ENCODE measurements around the gene TSSK6.

DNA sequence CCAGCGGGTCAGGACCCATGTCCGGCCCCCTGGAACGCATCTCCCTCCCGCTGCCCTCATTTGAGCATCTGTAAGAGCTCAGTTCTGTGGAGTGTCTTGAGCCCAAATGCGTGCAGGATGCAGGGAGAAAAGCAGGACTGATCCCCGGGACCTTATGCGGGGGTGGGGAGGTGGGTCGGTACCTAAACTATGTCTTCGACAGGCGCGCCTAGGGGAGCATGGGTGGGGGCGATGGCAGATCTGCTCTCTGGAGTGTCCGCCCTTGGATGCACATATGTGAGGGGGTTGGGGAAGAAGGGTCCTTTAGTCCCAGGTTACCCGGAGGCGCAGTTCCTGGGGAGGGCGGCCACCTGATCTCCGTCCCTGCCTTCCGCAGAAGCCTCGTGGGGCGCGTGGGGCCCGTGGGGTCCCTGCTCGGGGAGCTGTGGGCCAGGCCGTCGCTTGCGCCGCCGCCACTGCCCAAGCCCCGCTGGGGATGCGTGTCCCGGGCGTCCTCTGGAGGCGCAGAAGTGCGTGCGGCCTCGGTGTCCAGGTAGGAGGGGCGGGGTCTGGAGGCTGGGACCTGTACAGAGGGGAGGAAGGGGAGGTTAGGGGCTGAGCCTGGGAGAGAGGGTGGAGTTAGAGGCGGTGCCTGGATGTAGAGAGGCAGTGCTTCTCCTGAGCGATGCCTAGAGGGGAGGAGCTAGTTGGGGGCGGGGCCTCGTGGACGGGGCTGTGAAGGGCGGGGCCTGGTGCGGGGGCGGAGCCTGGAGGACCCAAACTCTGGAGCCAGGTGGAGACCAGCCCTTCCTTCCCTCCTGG, 25.6 kb upstream of the TSSK6 start:
- no peak for TF ChIP-seq BRCA1 (IDR thresholded peaks at IDR 0.05; ENCODE audit: low read depth, low read length)
- TF ChIP-seq POLR2AphosphoS5 (IDR thresholded peaks at IDR 0.05; ENCODE audit: low read length) = no peak
- no peak for TF ChIP-seq HDAC6 (IDR thresholded peaks at IDR 0.05; ENCODE audit: unreplicated experiment)
- TF ChIP-seq, protein P1, sequence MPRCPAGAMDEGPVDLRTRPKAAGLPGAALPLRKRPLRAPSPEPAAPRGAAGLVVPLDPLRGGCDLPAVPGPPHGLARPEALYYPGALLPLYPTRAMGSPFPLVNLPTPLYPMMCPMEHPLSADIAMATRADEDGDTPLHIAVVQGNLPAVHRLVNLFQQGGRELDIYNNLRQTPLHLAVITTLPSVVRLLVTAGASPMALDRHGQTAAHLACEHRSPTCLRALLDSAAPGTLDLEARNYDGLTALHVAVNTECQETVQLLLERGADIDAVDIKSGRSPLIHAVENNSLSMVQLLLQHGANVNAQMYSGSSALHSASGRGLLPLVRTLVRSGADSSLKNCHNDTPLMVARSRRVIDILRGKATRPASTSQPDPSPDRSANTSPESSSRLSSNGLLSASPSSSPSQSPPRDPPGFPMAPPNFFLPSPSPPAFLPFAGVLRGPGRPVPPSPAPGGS (IDR thresholded peaks at IDR 0.05; ENCODE audit: borderline replicate concordance, insufficient read depth, low read depth, low read length, poor library complexity, severe bottlenecking) = no peak
- TF ChIP-seq, protein P2, sequence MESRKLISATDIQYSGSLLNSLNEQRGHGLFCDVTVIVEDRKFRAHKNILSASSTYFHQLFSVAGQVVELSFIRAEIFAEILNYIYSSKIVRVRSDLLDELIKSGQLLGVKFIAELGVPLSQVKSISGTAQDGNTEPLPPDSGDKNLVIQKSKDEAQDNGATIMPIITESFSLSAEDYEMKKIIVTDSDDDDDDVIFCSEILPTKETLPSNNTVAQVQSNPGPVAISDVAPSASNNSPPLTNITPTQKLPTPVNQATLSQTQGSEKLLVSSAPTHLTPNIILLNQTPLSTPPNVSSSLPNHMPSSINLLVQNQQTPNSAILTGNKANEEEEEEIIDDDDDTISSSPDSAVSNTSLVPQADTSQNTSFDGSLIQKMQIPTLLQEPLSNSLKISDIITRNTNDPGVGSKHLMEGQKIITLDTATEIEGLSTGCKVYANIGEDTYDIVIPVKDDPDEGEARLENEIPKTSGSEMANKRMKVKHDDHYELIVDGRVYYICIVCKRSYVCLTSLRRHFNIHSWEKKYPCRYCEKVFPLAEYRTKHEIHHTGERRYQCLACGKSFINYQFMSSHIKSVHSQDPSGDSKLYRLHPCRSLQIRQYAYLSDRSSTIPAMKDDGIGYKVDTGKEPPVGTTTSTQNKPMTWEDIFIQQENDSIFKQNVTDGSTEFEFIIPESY (IDR thresholded peaks at IDR 0.05) = no peak
- no peak for TF ChIP-seq CHD2 (IDR thresholded peaks at IDR 0.05; ENCODE audit: borderline replicate concordance, low read depth, low read length)
- TF ChIP-seq MXI1 (IDR thresholded peaks at IDR 0.05; ENCODE audit: low read depth, low read length) = no peak
- no peak for TF ChIP-seq POU2F2 (IDR thresholded peaks at IDR 0.05; ENCODE audit: borderline replicate concordance, low read depth, low read length)
- no peak for TF ChIP-seq TCF3 (IDR thresholded peaks at IDR 0.05; ENCODE audit: borderline replicate concordance, insufficient read depth, low read depth, low read length)

Measured in GM12878 (cell line).